Neutrophil (primary cell): Measurements from ENCODE around the gene BET1L.
"Not testable (repeated sequence)": the region's sequence is repeated elsewhere in the genome, so short reads cannot be mapped to it uniquely, and the experiment has no call there.

Source experiments
- H3K27ac ChIP-seq: fragments of 200-600 bp; sonication (generic); 2 replicates; pipeline ENCODE4 v1.5.1; 2016; ENCODE audit warnings: mild to moderate bottlenecking, moderate library complexity
- H3K27me3 ChIP-seq: fragments of 200-600 bp; sonication (generic); 2 replicates; pipeline ENCODE4 v1.6.0; 2016; ENCODE audit warnings: mild to moderate bottlenecking
- H3K36me3 ChIP-seq: fragments of 200-600 bp; sonication (generic); 2 replicates; pipeline ENCODE4 v1.5.1; 2017
- H3K4me1 ChIP-seq, 2 experiments: fragments of 200-600 bp in 1 of 2; sonication (generic) in 1 of 2; 1 replicate in 1 of 2; 2 replicates in 1 of 2; pipeline versions ENCODE4 v1.5.1 to v1.6.1; 2013 to 2016; ENCODE audit warnings: low read depth in 1 of 2, low read length in 1 of 2, mild to moderate bottlenecking in 1 of 2, moderate library complexity in 1 of 2; ENCODE audit not compliant: control insufficient read depth in 1 of 2, insufficient read depth in 1 of 2
- H3K4me3 ChIP-seq, 2 experiments: fragments of 200-600 bp in 1 of 2; sonication (generic) in 1 of 2; 1 replicate in 1 of 2; 2 replicates in 1 of 2; pipeline ENCODE4 v1.5.1; 2013 to 2016; ENCODE audit warnings: low read depth in 1 of 2, low read length in 1 of 2, mild to moderate bottlenecking in 1 of 2, moderate library complexity in 1 of 2
- H3K9me3 ChIP-seq: fragments of 200-600 bp; sonication (generic); 2 replicates; pipeline ENCODE4 v1.5.1; 2016
- CTCF ChIP-seq: fragments of 200-600 bp; sonication (generic); IDR thresholded peaks from 2 replicates; pipeline ENCODE4 v1.5.1; 2016; ENCODE audit warnings: antibody characterized with exemption

Gene BET1L

DNA sequence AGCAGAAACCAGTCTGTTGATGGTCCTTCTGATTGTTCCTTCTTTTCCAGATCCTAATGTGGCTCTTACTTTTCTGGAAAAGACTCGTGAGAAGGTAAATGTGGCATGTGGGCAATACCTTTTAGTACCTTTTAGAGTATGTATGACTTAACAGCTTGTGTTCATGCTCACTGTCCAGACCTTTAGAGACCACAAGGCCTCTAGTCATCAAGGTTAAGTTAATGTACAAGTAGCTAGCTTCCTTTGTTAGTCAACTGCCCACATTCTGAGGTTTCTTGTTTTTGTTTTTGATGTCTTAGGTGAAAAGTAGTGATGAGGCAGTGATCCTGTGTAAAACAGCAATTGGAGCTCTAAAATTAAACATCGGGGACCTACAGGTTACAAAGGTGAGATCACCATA is 37.2 kb upstream of the BET1L start:
- no peaks in the 10 kb centered on the region for H3K4me1 ChIP-seq
- H3K9me3 ChIP-seq: no peaks in the 10 kb centered on the region
- no peak overlapping the region for H3K4me3 ChIP-seq
- H3K27ac ChIP-seq: no peak overlapping the region
- no peak for TF ChIP-seq CTCF
- peaks cover 93% of the 10 kb centered on the region for H3K36me3 ChIP-seq
- H3K27me3 ChIP-seq: no peaks in the 10 kb centered on the region

- H3K4me3 ChIP-seq: no peak overlapping the region
- H3K9me3 ChIP-seq: no peaks in the 10 kb centered on the region
- no peak overlapping the region for H3K27ac ChIP-seq
- peaks cover 14 to 16% of the 10 kb centered on the region in 2 experiments for H3K4me1 ChIP-seq
- TF ChIP-seq CTCF: no peak
- H3K36me3 ChIP-seq: peaks cover 71% of the 10 kb centered on the region
- H3K27me3 ChIP-seq: no peaks in the 10 kb centered on the region
Observed at GRCh38 chr11:241634-242033, 34.4 kb upstream of the BET1L start.

DNA sequence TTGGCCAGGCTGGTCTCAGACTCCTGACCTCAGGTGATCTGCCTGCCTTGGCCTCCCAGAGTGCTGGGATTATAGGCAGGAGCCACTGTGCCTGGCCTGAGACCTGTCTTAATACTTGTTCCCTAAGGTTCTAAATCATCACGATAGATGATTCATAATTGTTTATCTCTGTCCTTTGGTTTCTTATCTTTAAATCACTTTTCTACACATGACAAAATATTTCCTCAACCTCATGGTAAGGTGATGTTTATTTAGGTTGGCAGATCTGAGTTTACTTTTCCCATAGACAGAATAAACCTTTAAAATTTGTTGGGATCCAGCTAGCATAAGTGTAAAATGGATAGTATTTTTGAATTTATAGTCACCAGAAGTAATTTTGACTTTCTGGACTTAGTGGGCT is 33.1 kb upstream of the BET1L start:
- Histone ChIP-seq H3K27ac (no peak overlapping the region), H3K9me3 (no peaks in the 10 kb centered on the region), H3K4me3 (no peak overlapping the region), H3K36me3 (peaks cover 58% of the 10 kb centered on the region), H3K4me1 (peaks cover 21 to 23% of the 10 kb centered on the region in 2 experiments), H3K27me3 (no peaks in the 10 kb centered on the region)
- no peak for TF ChIP-seq CTCF

GRCh38 chr11:238346-238745 is 31.1 kb upstream of the BET1L start:
- peaks cover 23 to 25% of the 10 kb centered on the region in 2 experiments for H3K4me1 ChIP-seq
- H3K9me3 ChIP-seq, H3K27me3 ChIP-seq, H3K4me3 ChIP-seq, H3K27ac ChIP-seq: not testable (repeated sequence)
- peaks cover 38% of the 10 kb centered on the region for H3K36me3 ChIP-seq

- no peaks in the 10 kb centered on the region for H3K27me3 ChIP-seq
- H3K4me3 ChIP-seq: peak within 1 kb of the TSS; percentile 68 to 100
- H3K36me3 ChIP-seq: peaks cover 27% of the 10 kb centered on the region
- peaks cover 23 to 25% of the 10 kb centered on the region in 2 experiments for H3K4me1 ChIP-seq
- no peaks in the 10 kb centered on the region for H3K9me3 ChIP-seq
- peak within 1 kb of the TSS; percentile 100 for H3K27ac ChIP-seq
- no peak for TF ChIP-seq CTCF
Observed at GRCh38 chr11:236774-237767, 29.9 kb upstream of the BET1L start, which contains the start of gene PSMD13. Gene PSMD13 (plus strand): TSS chr11:236976. CDS start chr11:237050, 74 bp downstream.
